Heart right ventricle (tissue), 16 donors: ENCODE results near the gene PLPP1. TPM values are rescaled to one million over a fixed set of nuclear protein-coding genes. Genes with fewer than 3 reads are reported as not detected.
"Not testable (repeated sequence)": the region's sequence is repeated elsewhere in the genome, so short reads cannot be mapped to it uniquely, and the experiment has no call there.

Source experiments
- ATAC-seq, 8 donors: fragments of 200-7000 bp; cut with Tn5 transposase; one replicate each; pipeline ENCODE4 v1.9.1; 2020; ENCODE audit warnings: mild to moderate bottlenecking in 8 of 8, moderate library complexity in 8 of 8, moderate number of reproducible peaks in 1 of 8
- DNase-seq, 2 donors: peaks; one replicate each; pipeline ENCODE4 v3.0.0-alpha.2; 2020
- H3K27ac ChIP-seq, 10 donors: fragments of 200-600 bp; sonication (generic) in 2 of 10; one replicate each; pipeline versions ENCODE4 v1.5.0 to v1.8.0; 2020 to 2022; ENCODE audit warnings: mild to moderate bottlenecking in 3 of 10
- H3K27me3 ChIP-seq, 7 donors: fragments of 200-600 bp; one replicate each; pipeline ENCODE4 v1.8.0; 2021 to 2022; ENCODE audit warnings: mild to moderate bottlenecking in 2 of 7
- H3K36me3 ChIP-seq, 9 donors: fragments of 200-600 bp; sonication (generic) in 1 of 9; one replicate each; pipeline versions ENCODE4 v1.5.0 to v1.8.0; 2020 to 2022; ENCODE audit warnings: mild to moderate bottlenecking in 2 of 9
- H3K4me1 ChIP-seq, 9 donors: fragments of 200-600 bp; sonication (generic) in 1 of 9; one replicate each; pipeline versions ENCODE4 v1.5.0 to v1.8.0; 2020 to 2022; ENCODE audit warnings: mild to moderate bottlenecking in 4 of 9
- H3K4me3 ChIP-seq, 10 donors: fragments of 200-600 bp; sonication (generic) in 2 of 10; one replicate each; pipeline versions ENCODE4 v1.5.0 to v1.8.0; 2020 to 2022; ENCODE audit warnings: mild to moderate bottlenecking in 7 of 10, moderate library complexity in 2 of 10
- H3K9me3 ChIP-seq, 11 donors: fragments of 200-600 bp in 10 of 11; sonication (generic) in 2 of 11; one replicate each; pipeline versions ENCODE4 v1.5.0 to v1.8.0; 2013 to 2022; ENCODE audit warnings: mild to moderate bottlenecking in 2 of 11, control low read depth in 1 of 11, moderate library complexity in 1 of 11
- CTCF ChIP-seq, 9 donors: fragments of 200-600 bp; sonication (generic) in 2 of 9; IDR thresholded peaks; one replicate each; pipeline versions ENCODE4 v1.5.0 to v1.8.0; 2021 to 2022; ENCODE audit warnings: antibody characterized with exemption in 9 of 9, mild to moderate bottlenecking in 5 of 9, moderate library complexity in 1 of 9
- WGBS, 2 donors: extraction: QIAGEN DNeasy Blood & Tissue Kit; methylation state at CpG; one replicate each; pipeline ENCODE4 v1.1.7; 2013; ENCODE audit warnings: inconsistent platforms in 1 of 2; 5-methylcytosine and 5-hydroxymethylcytosine counted together
- intact Hi-C, 10 donors: fragments of 100-400 bp; cut with DNase I; formaldehyde crosslinking; loops; one replicate each; pipeline versions ENCODE4 v1.11.1 to v1.14.2; 2022
- polyA plus RNA-seq, 2 donors: library from polyadenylated mRNA; stranded (reverse); fragments of 200-250 nt; gene quantifications; one replicate each; pipeline ENCODE4 v1.2.3, GENCODE V29; 2013
- total RNA-seq, 10 donors: library from RNA; stranded (reverse); fragmentation: NEBNext Ultra II Directional in 3 of 10; extraction: Animal tissue kit (Norgen Biotek cat#: 25700) in 3 of 10; gene quantifications; one replicate each; pipeline versions ENCODE4 v1.2.1 to v1.2.4, GENCODE V29; 2021 to 2023
- donor health status: Arrhythmogenic right ventricular cardiomyopathy.
- donor health status: ischemic (EF 13 %, LVEDD 7.1; RV severe dilation, severe dysfunction).
- donor health status: healthy with polysubstance abuse.
- donor health status: DM: no; HTN: yes; CAD: no.
- donor health status: DM: no; HTN: no; CAD: no.
- donor health status: ischemic (EF 25% LVEDD 6.9; RV normal size, moderate dysfunction).
- donor health status: ischemic (EF 25% LVEDD 5.7; RV mildly dilated, moderate dysfunction).
- donor health status: healthy.
- donor health status: DM: yes; HTN: yes; CAD: no.
- donor health status: Ischemic cardiomyopathy.
- donor health status: ischemic (EF 35%, LVEDD 5.7; RV mildly dilated, moderate dysfunction).
- donor health status: nonischemic (EF 11% LVEDD 7.7; RV severe dilation, severe dysfunction).
- donor health status: DM: yes; HTN: yes; CAD: no.
- donor health status: PGD.
- donor health status: ischemic (EF 29% LVEDD 5.4; RV normal size, mild dysfunction).
- donor health status: nonischemic (EF 23%, LVEDD 6.1; RV moderate dilation, normal function).

PLPP1 gene
- total and polyA plus RNA-seq, 12 donors: 58.7 to 111 (median 77.4) TPM

GRCh38 chr5:55540525-55540924 is 5.8 kb upstream of the PLPP1 start:
- WGBS, 2 donors: 28 to 42% methylated on average over 2 of the region's 2 CpGs
- TF ChIP-seq CTCF (IDR thresholded peaks at IDR 0.05): no peak
- intact Hi-C loops: no loop called here
- Histone ChIP-seq H3K27ac (peak overlapping the region in 1 of 10 donors; percentile 10), H3K4me3 (no peak overlapping the region), H3K27me3 (no peaks in the 10 kb centered on the region), H3K36me3 (no peaks in the 10 kb centered on the region), H3K4me1 (peaks cover 0 to 18% (median 4%) of the 10 kb centered on the region in 9 donors), H3K9me3 (no peaks in the 10 kb centered on the region)
- ATAC-seq (no peak), DNase-seq (no peak)

- ATAC-seq: no peak
- Histone ChIP-seq H3K4me3 (no peak overlapping the region), H3K4me1 (peaks cover 0 to 23% (median 9%) of the 10 kb centered on the region in 9 donors), H3K27ac (no peak overlapping the region), H3K36me3 (no peaks in the 10 kb centered on the region), H3K27me3 (no peaks in the 10 kb centered on the region), H3K9me3 (no peaks in the 10 kb centered on the region)
- no peak for TF ChIP-seq CTCF (IDR thresholded peaks at IDR 0.05)
- DNase-seq: no peak
- intact Hi-C loops: no loop called here
- WGBS, 2 donors: 88 to 96% methylated on average over 1 of the region's 1 CpG
These were observed 5.3 kb upstream of the PLPP1 start for GRCh38 chr5:55540024-55540423.

- no peak for ATAC-seq
- Histone ChIP-seq H3K4me1 (peaks cover 0 to 26% (median 11%) of the 10 kb centered on the region in 9 donors), H3K36me3 (no peaks in the 10 kb centered on the region), H3K9me3 (no peaks in the 10 kb centered on the region), H3K27ac (peak overlapping the region in 4 of 10 donors; percentile 10 to 56 (median 18)), H3K27me3 (peaks cover 0 to 8% (median 0%) of the 10 kb centered on the region in 7 donors), H3K4me3 (peak overlapping the region in 1 of 10 donors; percentile 0)
- intact Hi-C loops: loop anchor here in 8 of 10 donors (5.0 to 10.0 kb wide), 6 partner anchors 39 to 146 kb away; no protein-coding TSS in a partner anchor
- no peak for TF ChIP-seq CTCF (IDR thresholded peaks at IDR 0.05)
- no peak for DNase-seq
- WGBS, 2 donors: 32 to 34% methylated on average over 2 of the region's 2 CpGs
These were observed 3.9 kb upstream of the PLPP1 start for GRCh38 chr5:55538661-55539060.

- H3K4me1 ChIP-seq: peaks cover 0 to 38% (median 20%) of the 10 kb centered on the region in 9 donors
- H3K36me3 ChIP-seq, H3K4me3 ChIP-seq, ATAC-seq, H3K27ac ChIP-seq, DNase-seq, H3K27me3 ChIP-seq, H3K9me3 ChIP-seq: not testable (repeated sequence)
- intact Hi-C loops: loop anchor here in 8 of 10 donors (5.0 to 10.0 kb wide), 6 partner anchors 40 to 147 kb away; no protein-coding TSS in a partner anchor
- WGBS, 2 donors: 95 to 98% methylated on average over 8 of the region's 8 CpGs
These were observed 2.6 kb upstream of the PLPP1 start for GRCh38 chr5:55537315-55537714.

DNA sequence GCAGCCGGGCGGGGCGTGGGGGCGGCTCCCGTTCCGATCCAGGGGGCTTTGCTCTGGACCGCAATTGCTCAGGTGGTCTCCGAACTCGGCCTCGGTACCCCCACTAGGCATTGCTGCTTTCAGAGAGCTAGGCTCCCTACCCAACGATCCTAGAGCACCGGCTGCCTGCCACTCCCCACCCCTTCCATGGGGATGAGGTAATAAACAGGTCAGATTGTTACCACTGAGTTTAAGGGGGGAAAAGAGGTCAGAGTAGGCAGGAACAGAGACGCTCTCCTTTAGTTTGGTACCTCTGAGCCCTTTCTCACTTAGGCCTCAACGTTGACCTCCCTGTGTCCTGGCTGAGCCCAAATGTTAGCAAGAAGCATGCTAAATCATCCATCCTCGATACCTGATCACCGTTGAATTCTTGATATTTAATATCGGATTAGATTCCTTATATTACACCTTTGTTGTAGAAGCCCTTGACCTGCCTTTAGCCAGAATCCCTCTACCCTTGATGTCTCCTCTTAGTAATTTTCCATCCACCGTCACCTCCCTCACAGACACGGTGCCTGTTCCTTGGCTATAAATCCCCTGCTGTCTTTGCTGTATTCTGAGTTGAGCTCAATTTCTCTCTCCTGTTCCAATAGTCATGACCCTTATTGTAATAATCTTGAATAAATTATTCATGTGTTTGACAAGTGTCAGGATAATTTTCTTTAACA is 588 bp upstream of the PLPP1 start:
- Histone ChIP-seq H3K9me3 (no peaks in the 10 kb centered on the region), H3K4me1 (peaks cover 0 to 54% (median 36%) of the 10 kb centered on the region in 9 donors), H3K36me3 (peaks cover 0 to 6% (median 0%) of the 10 kb centered on the region in 9 donors), H3K27ac (peak overlapping the region; percentile 78 to 99 (median 96)), H3K27me3 (peaks cover 0 to 8% (median 0%) of the 10 kb centered on the region in 7 donors), H3K4me3 (peak overlapping the region; percentile 58 to 95 (median 88))
- ATAC-seq: peak in 7 of 8 donors; percentile 5 to 45 (median 23)
- 10 to 14% methylated on average over 19 of the region's 19 CpGs for WGBS, 2 donors
- no peak for TF ChIP-seq CTCF (IDR thresholded peaks at IDR 0.05)
- intact Hi-C loops: loop anchor here in 9 of 10 donors (1.0 to 10.0 kb wide), 11 partner anchors 41 to 149 kb away; no protein-coding TSS in a partner anchor
- DNase-seq: peak in 1 of 2 donors; percentile 13
